Calu3 (cell line): Measurements from ENCODE around the gene LRFN3. TPM values are rescaled to one million over a fixed set of nuclear protein-coding genes. Genes with fewer than 3 reads are reported as not detected.
A peak's percentile ranks its signal among the peaks of the same experiment; 100 is the strongest.

Experiments used
- Bru-seq: library from RNA; stranded (reverse); fragments of 400-500 nt; gene quantifications from one replicate; lab custom pipeline; 2021; lab: Mats Ljungman, UMichigan
- BruChase-seq, 2 experiments: library from RNA; stranded (reverse); fragments of 400-500 nt; gene quantifications; one replicate each; lab custom pipeline; 2021; lab: Mats Ljungman, UMichigan
- BruUV-seq: library from RNA; stranded (reverse); fragments of 400-500 nt; replicated peaks from 2 replicates; lab custom pipeline; 2021; lab: Mats Ljungman, UMichigan
- CTCF ChIA-PET: fragments of 300-600 bp; sonication (Branson Sonifier 250); formaldehyde crosslinking; loops from one replicate; lab custom pipeline; 2022; ENCODE audit warnings: antibody characterized with exemption; lab: Charles Lee
- DNase-seq: peaks from one replicate; pipeline ENCODE4 v3.0.0; 2022
- H3K27ac Mint-ChIP-seq: one replicate; pipeline ENCODE4 v1.8.0; 2022; ENCODE audit warnings: mixed read lengths; ENCODE audit not compliant: unreplicated experiment
- H3K27me3 Mint-ChIP-seq: one replicate; pipeline ENCODE4 v1.8.0; 2022; ENCODE audit warnings: mixed read lengths; ENCODE audit not compliant: unreplicated experiment
- H3K36me3 Mint-ChIP-seq: one replicate; pipeline ENCODE4 v1.8.0; 2022; ENCODE audit warnings: mild to moderate bottlenecking, moderate library complexity, mixed read lengths; ENCODE audit not compliant: insufficient read depth, unreplicated experiment
- H3K4me1 Mint-ChIP-seq: one replicate; pipeline ENCODE4 v1.8.0; 2022; ENCODE audit warnings: mild to moderate bottlenecking, low read depth, mixed read lengths; ENCODE audit not compliant: unreplicated experiment
- H3K4me3 Mint-ChIP-seq: one replicate; pipeline ENCODE4 v1.8.0; 2022; ENCODE audit warnings: mild to moderate bottlenecking, low read depth, moderate library complexity, mixed read lengths; ENCODE audit not compliant: unreplicated experiment
- H3K9me3 Mint-ChIP-seq: one replicate; pipeline ENCODE4 v1.8.0; 2022; ENCODE audit warnings: low read depth, mixed read lengths; ENCODE audit not compliant: unreplicated experiment
- CTCF ChIP-seq: fragments of 200-600 bp; IDR thresholded peaks from one replicate; pipeline ENCODE4 v1.8.0; 2022; ENCODE audit warnings: antibody characterized with exemption; ENCODE audit not compliant: unreplicated experiment
- intact Hi-C: fragments of 100-400 bp; cut with micrococcal nuclease; formaldehyde crosslinking; loops from one replicate; pipeline ENCODE4 v1.10.0; 2022; ENCODE audit not compliant: unreplicated experiment
- long read RNA-seq: library from polyadenylated mRNA; stranded (forward); transcript quantifications from one replicate; pipeline ENCODE4 v2.0.0, GENCODE V29; 2022
- total RNA-seq: library from RNA; stranded (reverse); gene quantifications from 2 replicates; pipeline ENCODE4 v1.2.3, GENCODE V29; 2022

Gene LRFN3
- total RNA-seq = 15.2 and 18.5 TPM in 2 replicates
- Bru-seq, nascent RNA = percentile 39 among the genes with signal in this experiment
- BruChase-seq, experiment 1, labeled RNA remaining after a 6-hour chase = percentile 65 among the genes with signal in this experiment
- BruChase-seq, experiment 2, labeled RNA remaining after a 2-hour chase = percentile 59 among the genes with signal in this experiment
- long read RNA-seq, transcript LRFN3-201 (3 exons, 2,513 nt) = major isoform, 9 of 12 reads
- long read RNA-seq, partial matches to known transcripts = 3 of 12 reads
- long read RNA-seq, other reads (novel, unspliced or antisense) = 0 of 12 reads

- Mint-ChIP-seq H3K27ac (peak within 1 kb of the TSS; percentile 6), H3K4me1 (peaks cover 29% of the 10 kb centered on the region), H3K4me3 (peak within 1 kb of the TSS; percentile 79), H3K36me3 (peaks cover 14% of the 10 kb centered on the region), H3K9me3 (no peaks in the 10 kb centered on the region), H3K27me3 (no peaks in the 10 kb centered on the region)
- no peak for TF ChIP-seq CTCF
- CTCF ChIA-PET = no interaction called here
- BruUV-seq = no TSS peak
- intact Hi-C loops = loop anchor here (2.0 to 10.0 kb wide), 2 partner anchors 47 to 191 kb away; partner anchors contain the start of genes IGFLR1, LIN37, PSENEN and U2AF1L4
- DNase-seq = peak; percentile 75
These were observed at the start of gene LRFN3 for GRCh38 chr19:35935911-35936737. Gene LRFN3, plus strand, starts transcription at chr19:35936374. Its CDS starts 3,052 bp downstream, at chr19:35939426.

GRCh38 chr19:35887197-35887596 is 49.0 kb upstream of the LRFN3 start:
- no TSS peak for BruUV-seq
- no peak overlapping the region for H3K4me3 Mint-ChIP-seq
- H3K36me3 Mint-ChIP-seq = peaks cover 32% of the 10 kb centered on the region
- no peak overlapping the region for H3K27ac Mint-ChIP-seq
- no peak for TF ChIP-seq CTCF
- no peaks in the 10 kb centered on the region for H3K27me3 Mint-ChIP-seq
- CTCF ChIA-PET = no interaction called here
- no peaks in the 10 kb centered on the region for H3K9me3 Mint-ChIP-seq
- DNase-seq = no peak
- intact Hi-C loops = no loop called here
- H3K4me1 Mint-ChIP-seq = no peaks in the 10 kb centered on the region

- no peaks in the 10 kb centered on the region for H3K4me1 Mint-ChIP-seq
- peaks cover 38% of the 10 kb centered on the region for H3K36me3 Mint-ChIP-seq
- BruUV-seq = no TSS peak
- no peak overlapping the region for H3K27ac Mint-ChIP-seq
- no peak for TF ChIP-seq CTCF
- DNase-seq = no peak
- H3K4me3 Mint-ChIP-seq = no peak overlapping the region
- intact Hi-C loops = loop anchor here (2.0 kb wide), 1 partner anchor 48 kb away; the partner anchor contains the start of gene LRFN3
- CTCF ChIA-PET = no interaction called here
- no peaks in the 10 kb centered on the region for H3K27me3 Mint-ChIP-seq
- no peaks in the 10 kb centered on the region for H3K9me3 Mint-ChIP-seq
These were observed 47.8 kb upstream of the LRFN3 start for GRCh38 chr19:35888398-35888797.

GRCh38 chr19:35889370-35890112 is 46.6 kb upstream of the LRFN3 start:
- H3K36me3 Mint-ChIP-seq = peaks cover 45% of the 10 kb centered on the region

More at GRCh38 chr19:35889370-35890112, 46.6 kb upstream of the LRFN3 start:
- H3K27ac Mint-ChIP-seq = no peak overlapping the region
- intact Hi-C loops = loop anchor here (2.0 kb wide), 1 partner anchor 47 kb away; the partner anchor contains the start of gene LRFN3
- no peak for TF ChIP-seq CTCF
- DNase-seq = no peak
- H3K4me1 Mint-ChIP-seq = no peaks in the 10 kb centered on the region
- CTCF ChIA-PET = no interaction called here
- H3K4me3 Mint-ChIP-seq = no peak overlapping the region
- no peaks in the 10 kb centered on the region for H3K9me3 Mint-ChIP-seq
- no peaks in the 10 kb centered on the region for H3K27me3 Mint-ChIP-seq
- BruUV-seq = no TSS peak
